IMR-90 (cell line): Measurements from ENCODE around the gene MGAT3. TPM values are rescaled to one million over a fixed set of nuclear protein-coding genes. Genes with fewer than 3 reads are reported as not detected.

Experiments used
- ATAC-seq: fragments of 200-7000 bp; cut with Tn5 transposase; 2 replicates; pipeline ENCODE4 v1.9.1; 2020; ENCODE audit warnings: low read depth, mild to moderate bottlenecking, moderate library complexity
- BruUV-seq: library from RNA; stranded (reverse); fragments of 400-500 nt; replicated peaks from 2 replicates; lab custom pipeline; 2021; lab: Mats Ljungman, UMichigan
- CTCF ChIA-PET: fragments of 300-600 bp; formaldehyde crosslinking; extraction: SDS; loops from one replicate; lab custom pipeline; 2021; ENCODE audit warnings: antibody characterized with exemption; lab: Yijun Ruan, JAX
- POLR2A ChIA-PET: fragments of 300-600 bp; sonication (Branson Sonifier 250); formaldehyde crosslinking; loops from one replicate; lab custom pipeline; 2022; ENCODE audit warnings: antibody characterized with exemption; ENCODE audit not compliant: unreplicated experiment; lab: Charles Lee
- DNase-seq: peaks from one replicate; pipeline ENCODE4 v3.0.0; 2013
- H2AFZ ChIP-seq: replicated peaks from 2 replicates; pipeline ENCODE3; 2013; ENCODE audit warnings: low read length, mild to moderate bottlenecking; ENCODE audit not compliant: poor library complexity
- H2AK5ac ChIP-seq: 2 replicates; pipeline ENCODE4 v1.6.1; 2013; ENCODE audit warnings: low read depth, low read length, inconsistent platforms
- H2AK9ac ChIP-seq: replicated peaks from 2 replicates; pipeline ENCODE3; 2013; ENCODE audit warnings: mild to moderate bottlenecking, low read depth, low read length, moderate library complexity; ENCODE audit not compliant: poor library complexity
- H2BK120ac ChIP-seq: 2 replicates; pipeline ENCODE4 v1.6.1; 2013; ENCODE audit warnings: low read depth, low read length, inconsistent platforms
- H2BK15ac ChIP-seq: 3 replicates; pipeline ENCODE4 v1.6.1; 2013; ENCODE audit warnings: low read depth, low read length, inconsistent platforms
- H2BK20ac ChIP-seq: 2 replicates; pipeline ENCODE4 v1.6.1; 2013; ENCODE audit warnings: low read depth, mild to moderate bottlenecking, inconsistent platforms, low read length, moderate library complexity
- H2BK5ac ChIP-seq: 2 replicates; pipeline ENCODE4 v1.6.1; 2013; ENCODE audit warnings: mild to moderate bottlenecking, low read depth, low read length, inconsistent platforms; ENCODE audit not compliant: poor library complexity, severe bottlenecking
- H3K14ac ChIP-seq: replicated peaks from 2 replicates; pipeline ENCODE4 v1.6.1; 2013; ENCODE audit warnings: low read depth, low read length, inconsistent platforms
- H3K18ac ChIP-seq: 2 replicates; pipeline ENCODE4 v1.6.1; 2013; ENCODE audit warnings: low read depth, low read length, control low read depth
- H3K23ac ChIP-seq: 2 replicates; pipeline ENCODE4 v1.6.1; 2013; ENCODE audit warnings: low read depth, low read length, inconsistent platforms
- H3K27ac ChIP-seq: 2 replicates; pipeline ENCODE4 v1.5.1; 2013; ENCODE audit warnings: mild to moderate bottlenecking, control low read depth, low read length; ENCODE audit not compliant: insufficient read depth
- H3K27me3 ChIP-seq: 2 replicates; pipeline ENCODE4 v1.6.1; 2013; ENCODE audit warnings: low read length; ENCODE audit not compliant: control insufficient read depth, insufficient read depth
- H3K36me3 ChIP-seq: 2 replicates; pipeline ENCODE4 v1.6.1; 2013; ENCODE audit warnings: low read length, mixed read lengths; ENCODE audit not compliant: control insufficient read depth, insufficient read depth
- H3K4ac ChIP-seq: 2 replicates; pipeline ENCODE4 v1.6.1; 2013; ENCODE audit warnings: low read depth, low read length, inconsistent platforms
- H3K4me1 ChIP-seq: 2 replicates; pipeline ENCODE4 v1.6.1; 2013; ENCODE audit warnings: low read length, mixed read lengths; ENCODE audit not compliant: control insufficient read depth, insufficient read depth
- H3K4me2 ChIP-seq: 2 replicates; pipeline ENCODE4 v1.6.1; 2013; ENCODE audit warnings: low read depth, mild to moderate bottlenecking, control low read depth, low read length, moderate library complexity
- H3K4me3 ChIP-seq: 2 replicates; pipeline ENCODE4 v1.5.1; 2013; ENCODE audit warnings: low read depth, mild to moderate bottlenecking, control low read depth, low read length, moderate library complexity; ENCODE audit not compliant: insufficient read depth
- H3K56ac ChIP-seq: 2 replicates; pipeline ENCODE4 v1.6.1; 2013; ENCODE audit warnings: low read length, inconsistent platforms; ENCODE audit not compliant: insufficient read depth; ENCODE audit errors: extremely low read depth
- H3K79me1 ChIP-seq, 2 experiments: 2 replicates each; pipeline ENCODE4 v1.6.1; 2013; ENCODE audit warnings: low read length in 2 of 2, inconsistent platforms in 1 of 2, low read depth in 1 of 2
- H3K9ac ChIP-seq: 2 replicates; pipeline ENCODE4 v1.6.1; 2013; ENCODE audit warnings: low read depth, low read length, control low read depth
- H3K9me1 ChIP-seq: 2 replicates; pipeline ENCODE4 v1.6.1; 2013; ENCODE audit warnings: low read length, inconsistent platforms; ENCODE audit not compliant: insufficient read depth
- H3K9me3 ChIP-seq: 2 replicates; pipeline ENCODE4 v1.6.1; 2013; ENCODE audit warnings: low read length; ENCODE audit not compliant: control insufficient read depth, insufficient read depth
- H4K20me1 ChIP-seq: 2 replicates; pipeline ENCODE4 v1.6.1; 2013; ENCODE audit warnings: low read length, inconsistent platforms; ENCODE audit not compliant: insufficient read depth
- H4K5ac ChIP-seq: 2 replicates; pipeline ENCODE4 v1.6.1; 2013; ENCODE audit warnings: mild to moderate bottlenecking, low read depth, low read length, control low read depth
- H4K8ac ChIP-seq, 2 experiments: 2 replicates each; pipeline ENCODE4 v1.6.1; 2013; ENCODE audit warnings: low read depth in 2 of 2, low read length in 2 of 2, control low read depth in 1 of 2, inconsistent platforms in 1 of 2
- H4K91ac ChIP-seq: 2 replicates; pipeline ENCODE4 v1.6.1; 2013; ENCODE audit warnings: low read depth, low read length, inconsistent platforms; ENCODE audit not compliant: insufficient read depth
- FOS ChIP-seq: fragments of 150-350 bp; IDR thresholded peaks from 2 replicates; pipeline ENCODE4 v1.6.1; 2016; ENCODE audit warnings: low read depth, low read length
- NFE2L2 ChIP-seq: fragments of 150-350 bp; IDR thresholded peaks from 2 replicates; pipeline ENCODE4 v1.6.1; 2016; ENCODE audit warnings: low read depth, mild to moderate bottlenecking, low read length
- WGBS, 2 experiments: methylation state at CpG; one replicate each; pipeline versions ENCODE4 v1.1.5 to v1.1.7; 2013; ENCODE audit warnings: missing lambda C conversion rate in 2 of 2; ENCODE audit not compliant: insufficient read length in 1 of 2; ENCODE audit errors: extremely low coverage in 2 of 2; 5-methylcytosine and 5-hydroxymethylcytosine counted together
- dilution Hi-C: fragments of 300-500 bp; cut with HindIII; formaldehyde crosslinking; loops from one replicate; pipeline ENCODE4 v1.14.3; 2018; ENCODE audit warnings: low sequenced_read_pairs; ENCODE audit not compliant: unreplicated experiment
- in situ Hi-C: fragments of 300-500 bp; cut with MboI; formaldehyde crosslinking; loops from 3 replicates; pipeline ENCODE4 v1.14.3; 2019; ENCODE audit warnings: low sequenced_read_pairs, inconsistent platforms, mixed read lengths
- intact Hi-C: fragments of 100-400 bp; cut with micrococcal nuclease; formaldehyde crosslinking; loops from 2 replicates; pipeline ENCODE4 v1.10.0; 2022
- polyA plus RNA-seq, 3 experiments: library from polyadenylated mRNA; depleted of rRNA; stranded (reverse); fragments of >200 nt; gene quantifications; 2 replicates each; pipeline ENCODE4 v1.2.3, GENCODE V29; 2012; ENCODE audit warnings: low replicate concordance in 1 of 3
- total RNA-seq: library from RNA; depleted of rRNA; stranded (reverse); fragments of >200 nt; gene quantifications from 2 replicates; pipeline ENCODE4 v1.2.3, GENCODE V29; 2012
- TF ChIP-seq, protein P1 (sequence below): fragments of 150-350 bp; IDR thresholded peaks from 2 replicates; pipeline ENCODE4 v1.6.1; 2016; ENCODE audit warnings: low read depth, mild to moderate bottlenecking, low read length, moderate library complexity, borderline replicate concordance

Gene MGAT3
- total and polyA plus RNA-seq, 2 of the 4 experiments (the other 2 are of a cell fraction), result 0.36 to 1.1 TPM

DNA sequence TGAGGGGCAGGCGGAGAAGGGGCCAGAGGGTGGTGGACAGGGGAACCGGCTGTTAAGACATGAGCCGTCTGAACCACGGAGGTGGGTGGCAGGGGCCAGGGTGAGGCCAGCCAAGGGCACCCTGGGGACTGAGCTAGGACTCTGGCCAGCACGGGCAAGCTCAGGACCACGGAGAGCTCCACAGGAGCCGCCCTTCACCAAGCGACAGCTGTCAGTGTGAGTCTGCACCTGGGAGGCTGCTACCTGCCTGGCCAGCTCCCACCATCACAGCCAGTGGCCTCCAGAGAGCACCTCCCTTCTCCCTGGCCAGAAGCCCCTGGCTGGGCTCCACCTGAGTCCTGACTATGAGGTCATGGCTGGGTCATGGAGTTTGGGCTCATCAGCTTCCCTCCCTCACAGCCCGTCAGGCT is 21.6 kb downstream of the MGAT3 start:
- Histone ChIP-seq H3K4ac (no peak overlapping the region), H2AK9ac (no peak overlapping the region), H2BK120ac (no peak overlapping the region), H3K56ac (no peak overlapping the region), H2BK5ac (no peak overlapping the region), H3K4me2 (no peak overlapping the region), H3K9me1 (peaks cover 10% of the 10 kb centered on the region; the same call in 1 of the 2 replicates), H3K9ac (no peak overlapping the region), H3K4me1 (peaks cover 16% of the 10 kb centered on the region), H3K23ac (no peak overlapping the region), H3K36me3 (no peaks in the 10 kb centered on the region), H3K27ac (no peak overlapping the region), H3K79me1 (no peaks in the 10 kb centered on the region), H4K8ac (no peak overlapping the region), H2AFZ (peak overlapping the region; percentile 50), H3K14ac (no peak overlapping the region), H3K9me3 (no peaks in the 10 kb centered on the region), H3K27me3 (peaks cover 8% of the 10 kb centered on the region), H2BK15ac (no peak overlapping the region), H2AK5ac (no peak overlapping the region), H4K20me1 (no peaks in the 10 kb centered on the region), H2BK20ac (no peak overlapping the region), H4K91ac (no peak overlapping the region), H4K5ac (no peak overlapping the region), H3K4me3 (no peak overlapping the region), H3K18ac (no peak overlapping the region)
- DNase-seq, result peak; percentile 6
- CTCF ChIA-PET, result no interaction called here
- dilution Hi-C loops, result no loop called here
- 27% methylated on average over 7 of the region's 9 CpGs; no CpG with 5 or more reads in 1 of the 2 experiments for WGBS, 2 experiments
- intact Hi-C loops, result no loop called here
- POLR2A ChIA-PET, result interaction anchor here (0.9 kb wide), 1 partner anchor 24 kb away, joined by 4 read pairs; the partner anchor contains the start of gene MIEF1
- TF ChIP-seq FOS, result no peak
- no peak for TF ChIP-seq NFE2L2
- TF ChIP-seq, protein P1, sequence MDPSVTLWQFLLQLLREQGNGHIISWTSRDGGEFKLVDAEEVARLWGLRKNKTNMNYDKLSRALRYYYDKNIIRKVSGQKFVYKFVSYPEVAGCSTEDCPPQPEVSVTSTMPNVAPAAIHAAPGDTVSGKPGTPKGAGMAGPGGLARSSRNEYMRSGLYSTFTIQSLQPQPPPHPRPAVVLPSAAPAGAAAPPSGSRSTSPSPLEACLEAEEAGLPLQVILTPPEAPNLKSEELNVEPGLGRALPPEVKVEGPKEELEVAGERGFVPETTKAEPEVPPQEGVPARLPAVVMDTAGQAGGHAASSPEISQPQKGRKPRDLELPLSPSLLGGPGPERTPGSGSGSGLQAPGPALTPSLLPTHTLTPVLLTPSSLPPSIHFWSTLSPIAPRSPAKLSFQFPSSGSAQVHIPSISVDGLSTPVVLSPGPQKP, result no peak
- ATAC-seq, result no peak
- in situ Hi-C loops, result no loop called here
- no TSS peak for BruUV-seq
